GM12891 (cell line): ENCODE data around the gene KRTAP10-11.

Experiments used
- POLR2A ChIP-seq: IDR thresholded peaks from 2 replicates; pipeline ENCODE4 v1.6.1; 2011; ENCODE audit warnings: low read depth, low read length, control low read depth
- POLR2AphosphoS5 ChIP-seq: IDR thresholded peaks from 2 replicates; pipeline ENCODE4 v1.6.1; 2011; ENCODE audit warnings: low read depth, low read length, control low read depth
- TAF1 ChIP-seq: IDR thresholded peaks from 2 replicates; pipeline ENCODE4 v1.6.1; 2011; ENCODE audit warnings: low read depth, low read length, control low read depth

GRCh38 chr21:44692798-44693512 lies 46.7 kb downstream of the KRTAP10-11 start:
- no peak for TF ChIP-seq POLR2A
- no peak for TF ChIP-seq POLR2AphosphoS5
- no peak for TF ChIP-seq TAF1
